K562 (cell line): Measurements from ENCODE around the gene FAM53C. TPM values are rescaled to one million over a fixed set of nuclear protein-coding genes. Genes with fewer than 3 reads are reported as not detected.

Experiments
- BRF1 ChIP-seq: IDR thresholded peaks from 3 replicates; pipeline ENCODE4 v1.6.1; 2011; ENCODE audit warnings: borderline replicate concordance, mild to moderate bottlenecking; ENCODE audit not compliant: insufficient read length; ENCODE audit errors: extremely low read depth
- CHD2 ChIP-seq: IDR thresholded peaks from 2 replicates; pipeline ENCODE4 v1.6.1; 2011; ENCODE audit warnings: low read depth, low read length
- COPS2 ChIP-seq: fragments of 450-650 bp; conservative IDR thresholded peaks from 2 replicates; pipeline ENCODE4 v1.6.1; 2016; ENCODE audit warnings: mild to moderate bottlenecking, moderate library complexity
- ETS1 ChIP-seq: conservative IDR thresholded peaks from 2 replicates; pipeline ENCODE4 v1.6.1; 2011; ENCODE audit warnings: low read depth, mild to moderate bottlenecking, low read length; ENCODE audit not compliant: control insufficient read depth
- KLF13 ChIP-seq: fragments of 450-650 bp; IDR thresholded peaks from 2 replicates; pipeline ENCODE4 v1.6.1; 2016; ENCODE audit warnings: missing genetic modification characterization, low read depth, mild to moderate bottlenecking, missing compliant biosample characterization, moderate library complexity, borderline replicate concordance
- SLC30A9 ChIP-seq: fragments of 250-450 bp; sonication (Bioruptor Pico); IDR thresholded peaks from 2 replicates; pipeline ENCODE4 v1.8.0; 2022; ENCODE audit warnings: mild to moderate bottlenecking, moderate library complexity
- SMARCE1 ChIP-seq: fragments of 450-650 bp; IDR thresholded peaks from 2 replicates; pipeline ENCODE4 v1.7.1; 2016; ENCODE audit warnings: mild to moderate bottlenecking
- SP1 ChIP-seq: sonication (generic); formaldehyde crosslinking; IDR thresholded peaks from 2 replicates; pipeline ENCODE4 v1.8.1; 2022; ENCODE audit warnings: mild to moderate bottlenecking, missing genetic modification reagents
- ZBTB17 ChIP-seq: fragments of 450-650 bp; formaldehyde crosslinking; IDR thresholded peaks from 2 replicates; pipeline ENCODE4 v1.4.0; 2020; ENCODE audit warnings: mild to moderate bottlenecking
- ZBTB2 ChIP-seq: fragments of 450-650 bp; IDR thresholded peaks from 2 replicates; pipeline ENCODE4 v1.6.1; 2016; ENCODE audit warnings: antibody characterized with exemption
- ZNF239 ChIP-seq: fragments of 250-450 bp; sonication (Bioruptor Pico); IDR thresholded peaks from 2 replicates; pipeline ENCODE4 v1.4.0; 2020; ENCODE audit warnings: mild to moderate bottlenecking
- ZNF311 ChIP-seq: fragments of 250-450 bp; sonication (Bioruptor Pico); IDR thresholded peaks from 2 replicates; pipeline ENCODE4 v1.4.0; 2020; ENCODE audit warnings: mild to moderate bottlenecking, moderate library complexity
- ZNF407 ChIP-seq: fragments of 450-650 bp; IDR thresholded peaks from 2 replicates; pipeline ENCODE4 v1.6.1; 2016; ENCODE audit warnings: low read depth
- ZNF57 ChIP-seq: fragments of 450-650 bp; formaldehyde crosslinking; IDR thresholded peaks from 2 replicates; pipeline ENCODE4 v1.4.0; 2020; ENCODE audit warnings: mild to moderate bottlenecking, moderate library complexity
- ZNF696 ChIP-seq: fragments of 250-450 bp; sonication (Bioruptor Pico); conservative IDR thresholded peaks from 2 replicates; pipeline ENCODE4 v1.4.0; 2020; ENCODE audit warnings: mild to moderate bottlenecking, moderate library complexity
- polyA plus RNA-seq, 8 experiments: library from polyadenylated mRNA; depleted of rRNA in 4 of 8; stranded (reverse) in 5 of 8; unstranded in 3 of 8; fragments of >200 nt; fragmentation: Nextera tagmentation in 2 of 8; fragmentation: Illumina TruSeq in 1 of 8; extraction: Ambion mirVana in 2 of 8; extraction: Trizol in 1 of 8; gene quantifications; 2 replicates each; pipeline versions ENCODE4 v1.2.1 to v1.2.3, GENCODE V29; 2011 to 2014; ENCODE audit warnings: inconsistent platforms in 1 of 8, missing spikeins in 1 of 8
- total RNA-seq, 7 experiments: library from RNA; depleted of rRNA in 6 of 7; stranded (reverse); fragments of >200 nt in 6 of 7; fragmentation: Illumina TruSeq in 2 of 7; extraction: Trizol in 2 of 7; gene quantifications; 2 replicates each; pipeline versions ENCODE4 v1.2.1 to v1.2.3, GENCODE V29; 2011 to 2021; ENCODE audit warnings: low replicate concordance in 1 of 7

Gene FAM53C
- total and polyA plus RNA-seq, 9 of the 15 experiments (the other 6 are each of a cell fraction or from before 2014, with no cell fraction given): 9.7 to 38.5 (median 25.2) TPM

- TF ChIP-seq CHD2: peak; percentile 67
- TF ChIP-seq ZNF696: no peak
- TF ChIP-seq SP1 (CRISPR knock-in tag): peak; percentile 93; the same call in 1 of the 2 replicates
- TF ChIP-seq ZNF407: no peak
- TF ChIP-seq SMARCE1: no peak
- peak; percentile 86 for TF ChIP-seq ZBTB17 (CRISPR knock-in tag)
- peak; percentile 93 for TF ChIP-seq ETS1
- TF ChIP-seq COPS2: no peak
- TF ChIP-seq BRF1: no peak
- TF ChIP-seq ZNF311 (CRISPR knock-in tag): no peak
- TF ChIP-seq SLC30A9 (CRISPR knock-in tag): no peak
- TF ChIP-seq ZNF57 (CRISPR knock-in tag): no peak
- TF ChIP-seq ZBTB2: no peak
- no peak for TF ChIP-seq ZNF239 (CRISPR knock-in tag)
- no peak for TF ChIP-seq KLF13 (tag)
Observed at GRCh38 chr5:138337685-138338410, at the start of gene FAM53C (continued).
